Measurements from ENCODE around the gene TLE4. TPM values are rescaled to one million over a fixed set of nuclear protein-coding genes. Genes with fewer than 3 reads are reported as not detected.
A peak's percentile ranks its signal among the peaks of the same experiment; 100 is the strongest.

TLE4 gene
- total RNA-seq (100 to 1,000 TPM in 1 of 2 experiments, 10 to 100 TPM in 1; 98.6 to 101 TPM), polyA plus RNA-seq (10 to 100 TPM; 27.9 to 45.7 TPM)

DNA sequence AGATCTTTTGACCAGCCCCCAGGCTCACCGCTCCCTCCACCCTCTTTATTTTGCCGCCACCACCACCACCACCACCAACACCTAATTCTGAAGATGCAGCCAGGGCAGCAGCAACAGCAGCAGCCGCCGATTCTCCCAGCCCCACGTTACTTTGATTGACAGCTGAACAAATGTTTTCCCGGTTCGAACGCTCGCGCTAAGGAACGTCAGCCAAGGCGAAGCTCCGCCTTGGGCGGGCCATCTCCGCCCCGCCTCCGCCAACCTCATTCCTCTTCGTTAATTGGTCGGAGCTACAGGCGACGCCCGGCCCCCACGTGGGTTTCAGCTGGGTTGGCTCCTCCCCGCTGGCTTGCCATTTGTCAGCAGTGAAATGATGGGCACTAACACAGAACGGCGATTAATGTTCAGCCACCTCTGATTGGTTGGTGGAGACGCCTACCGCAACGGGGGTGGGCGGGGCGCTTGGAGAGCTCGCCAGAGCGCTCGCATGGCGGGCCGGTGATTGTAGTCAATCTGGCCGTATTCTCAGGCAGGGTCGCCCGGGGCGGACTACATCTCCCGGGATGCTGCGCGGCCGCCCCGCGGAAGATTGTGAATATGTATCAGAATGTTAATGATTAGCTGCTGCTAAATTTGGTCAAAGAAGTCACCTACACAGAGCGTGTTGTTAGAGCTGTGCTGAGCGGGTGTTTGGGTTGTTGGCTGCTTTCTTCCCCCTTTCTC lies at the start of gene TLE4:
TSS of gene TLE4 (plus strand) at position 657 of the 723 bp plus-strand sequence. CDS start 826 bp downstream, outside the sequence.
- Histone ChIP-seq H3K9me3 (ENCODE audit: control insufficient read depth in 1 of 2, low read length in 2 of 2) (no peaks in the 10 kb centered on the region), H3K27ac (ENCODE audit: low read depth, low read length) (peak within 1 kb of the TSS; percentile 85), H3K27me3 (ENCODE audit: insufficient read depth, low read length) (peaks cover 8% of the 10 kb centered on the region), H3K4me1 (ENCODE audit: insufficient read depth, low read length) (peaks cover 37% of the 10 kb centered on the region), H3K36me3 (ENCODE audit: insufficient read depth, low read length) (no peaks in the 10 kb centered on the region), H3K4me3 (ENCODE audit: low read length in 2 of 2) (peak within 1 kb of the TSS; percentile 66 to 69)
- Mint-ChIP-seq H3K36me3 (peaks cover 0 to 11% of the 10 kb centered on the region in 2 donors), H3K27me3 (peaks cover 6% of the 10 kb centered on the region in 2 donors), H3K9me3 (no peaks in the 10 kb centered on the region), H3K27ac (peak within 1 kb of the TSS in 6 of 7 donors; percentile 43 to 95 (median 79)), H3K4me1 (peaks cover 24 to 37% (median 27%) of the 10 kb centered on the region in 4 donors), H3K4me3 (peak within 1 kb of the TSS; percentile 63 to 96 (median 78))
- intact Hi-C loops (cut with micrococcal nuclease) = loop anchor here (1.0 to 5.0 kb wide), 8 partner anchors 27 to 1274 kb away; partner anchors contain the start of gene PSAT1
- DNase-seq = peak; percentile 99 to 100 (median 100)
- ChIA-PET CTCF (ENCODE audit: partially characterized antibody) (interaction anchor here (0.9 to 1.9 kb wide), 10 partner anchors 9 to 602 kb away, joined by 3 to 23 read pairs (median 3); no protein-coding TSS in a partner anchor), POLR2A (ENCODE audit: partially characterized antibody) (interaction anchor here (0.6 to 3.8 kb wide), 40 partner anchors 10 to 311 kb away, joined by 3 to 106 read pairs (median 5); no protein-coding TSS in a partner anchor)

DNA sequence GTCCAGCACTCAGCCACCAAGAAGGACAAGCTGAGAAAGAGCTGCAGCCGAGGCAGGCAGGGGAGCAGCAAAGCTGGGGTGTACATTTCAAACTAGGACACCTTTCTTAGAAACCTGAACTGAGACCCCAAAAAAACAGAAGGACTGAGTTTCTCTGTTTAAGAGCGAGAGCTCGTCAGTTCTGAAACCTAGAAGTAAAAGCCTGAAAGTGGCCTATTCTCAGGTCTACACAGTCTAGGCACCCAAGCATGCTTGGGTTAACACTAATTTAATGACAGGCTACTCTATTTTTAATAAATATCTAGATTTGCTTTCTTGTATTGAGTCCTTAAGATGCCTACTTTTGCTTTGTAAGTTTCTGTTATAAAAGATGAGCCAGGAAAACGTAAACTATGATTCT lies 49.0 kb upstream of the TLE4 start:
- Histone ChIP-seq H3K27me3 (ENCODE audit: insufficient read depth, low read length) (no peaks in the 10 kb centered on the region), H3K36me3 (ENCODE audit: insufficient read depth, low read length) (no peaks in the 10 kb centered on the region), H3K4me3 (ENCODE audit: low read length in 2 of 2) (no peak overlapping the region), H3K27ac (ENCODE audit: low read depth, low read length) (no peak overlapping the region), H3K9me3 (ENCODE audit: control insufficient read depth in 1 of 2, low read length in 2 of 2) (no peaks in the 10 kb centered on the region), H3K4me1 (ENCODE audit: insufficient read depth, low read length) (no peaks in the 10 kb centered on the region)
- no peak for DNase-seq
- Mint-ChIP-seq H3K4me1 (no peaks in the 10 kb centered on the region), H3K27ac (no peak overlapping the region), H3K9me3 (peaks cover 0 to 11% (median 4%) of the 10 kb centered on the region in 8 donors), H3K36me3 (no peaks in the 10 kb centered on the region), H3K27me3 (peaks cover 1 to 3% of the 10 kb centered on the region in 2 donors), H3K4me3 (no peak overlapping the region)
- ChIA-PET CTCF (ENCODE audit: partially characterized antibody) (no interaction called here), POLR2A (ENCODE audit: partially characterized antibody) (no interaction called here)
- intact Hi-C loops (cut with micrococcal nuclease) = no loop called here

DNA sequence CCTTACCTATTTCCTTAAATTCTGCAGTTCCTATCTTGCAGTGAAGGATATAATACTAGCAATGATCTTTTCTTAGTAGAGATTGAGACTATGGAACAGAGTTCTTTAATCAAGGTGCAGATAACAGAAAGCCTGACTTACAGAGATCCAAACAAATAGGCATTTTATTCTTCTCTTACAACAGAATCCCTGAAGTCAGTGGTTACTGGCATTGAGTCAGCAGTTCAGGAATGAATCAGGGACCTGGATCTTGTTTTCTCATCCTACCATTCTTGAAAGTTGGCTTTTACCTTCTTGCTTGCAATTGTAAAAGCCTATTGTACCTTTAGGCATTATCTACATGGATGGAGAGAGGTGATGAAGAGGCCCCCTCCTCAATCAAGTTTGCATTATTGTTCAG lies 47.5 kb upstream of the TLE4 start:
- Mint-ChIP-seq H3K27ac (no peak overlapping the region), H3K36me3 (no peaks in the 10 kb centered on the region), H3K4me1 (no peaks in the 10 kb centered on the region), H3K9me3 (peaks cover 0 to 11% (median 4%) of the 10 kb centered on the region in 8 donors), H3K4me3 (no peak overlapping the region), H3K27me3 (peaks cover 1 to 3% of the 10 kb centered on the region in 2 donors)
- no peak for DNase-seq
- Histone ChIP-seq H3K4me3 (ENCODE audit: low read length in 2 of 2) (no peak overlapping the region), H3K27me3 (ENCODE audit: insufficient read depth, low read length) (no peaks in the 10 kb centered on the region), H3K27ac (ENCODE audit: low read depth, low read length) (no peak overlapping the region), H3K9me3 (ENCODE audit: control insufficient read depth in 1 of 2, low read length in 2 of 2) (no peaks in the 10 kb centered on the region), H3K4me1 (ENCODE audit: insufficient read depth, low read length) (no peaks in the 10 kb centered on the region), H3K36me3 (ENCODE audit: insufficient read depth, low read length) (no peaks in the 10 kb centered on the region)
- ChIA-PET POLR2A (ENCODE audit: partially characterized antibody) (no interaction called here), CTCF (ENCODE audit: partially characterized antibody) (no interaction called here)
- intact Hi-C loops (cut with micrococcal nuclease) = no loop called here

DNA sequence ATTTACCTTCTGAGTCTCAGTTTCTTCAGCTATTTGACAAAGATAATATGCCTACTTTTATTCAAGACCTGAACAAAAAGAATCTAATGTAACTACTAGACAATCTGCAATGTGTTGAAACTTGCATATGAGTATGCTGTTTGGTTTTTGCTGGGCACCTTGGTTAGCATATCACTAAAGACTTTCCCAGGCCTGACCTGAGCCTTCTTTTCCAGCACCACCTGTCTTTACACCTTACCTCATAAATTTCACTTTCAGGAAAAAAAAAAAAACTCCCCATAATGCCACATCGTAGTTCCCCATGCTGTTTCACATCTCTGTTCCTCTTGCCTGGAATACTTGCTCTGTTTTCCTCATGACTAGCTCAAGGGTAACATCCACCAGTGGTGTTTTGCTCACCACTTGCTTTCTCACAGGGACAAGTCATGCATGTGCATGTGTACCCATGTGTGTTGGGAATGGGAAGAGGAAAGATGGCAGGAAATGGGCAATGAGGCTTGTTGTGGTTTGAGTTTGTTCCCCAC lies 45.6 kb upstream of the TLE4 start:
- no peak for DNase-seq
- Histone ChIP-seq H3K4me3 (ENCODE audit: low read length in 2 of 2) (no peak overlapping the region), H3K9me3 (ENCODE audit: control insufficient read depth in 1 of 2, low read length in 2 of 2) (no peaks in the 10 kb centered on the region), H3K36me3 (ENCODE audit: insufficient read depth, low read length) (no peaks in the 10 kb centered on the region), H3K4me1 (ENCODE audit: insufficient read depth, low read length) (no peaks in the 10 kb centered on the region), H3K27me3 (ENCODE audit: insufficient read depth, low read length) (no peaks in the 10 kb centered on the region), H3K27ac (ENCODE audit: low read depth, low read length) (no peak overlapping the region)
- H3K4me3 Mint-ChIP-seq = no peak overlapping the region
- H3K27ac Mint-ChIP-seq = peak overlapping the region in 1 of 7 donors; percentile 53
- ChIA-PET CTCF (ENCODE audit: partially characterized antibody) (no interaction called here), POLR2A (ENCODE audit: partially characterized antibody) (no interaction called here)
- H3K36me3 Mint-ChIP-seq = no peaks in the 10 kb centered on the region
- intact Hi-C loops (cut with micrococcal nuclease) = no loop called here
- peaks cover 1 to 3% of the 10 kb centered on the region in 2 donors for H3K27me3 Mint-ChIP-seq
- no peaks in the 10 kb centered on the region for H3K4me1 Mint-ChIP-seq
- peaks cover 0 to 11% (median 4%) of the 10 kb centered on the region in 8 donors for H3K9me3 Mint-ChIP-seq

DNA sequence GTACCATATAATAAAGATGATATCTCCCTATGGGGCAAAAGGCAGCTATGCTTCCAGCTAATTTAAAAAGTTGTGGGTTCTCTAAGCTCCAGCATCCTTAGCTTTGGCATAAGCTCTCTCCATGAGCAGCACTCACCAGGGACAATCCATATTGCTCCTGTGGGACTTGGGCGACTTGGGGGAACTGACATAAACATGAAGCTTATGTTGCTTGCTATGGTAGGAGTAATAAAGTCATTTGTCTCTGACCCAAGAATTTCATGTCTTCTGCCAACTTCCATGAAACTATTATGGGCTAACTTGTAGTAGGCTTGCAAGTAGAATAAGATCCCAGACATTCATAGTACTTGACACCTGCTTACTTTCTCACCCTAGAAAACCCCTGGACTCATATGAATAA lies 36.2 kb upstream of the TLE4 start:
- CTCF ChIA-PET (ENCODE audit: partially characterized antibody) = no interaction called here
- Histone ChIP-seq H3K27me3 (ENCODE audit: insufficient read depth, low read length) (no peaks in the 10 kb centered on the region), H3K4me3 (ENCODE audit: low read length in 2 of 2) (no peak overlapping the region), H3K4me1 (ENCODE audit: insufficient read depth, low read length) (no peaks in the 10 kb centered on the region), H3K9me3 (ENCODE audit: control insufficient read depth in 1 of 2, low read length in 2 of 2) (no peaks in the 10 kb centered on the region), H3K27ac (ENCODE audit: low read depth, low read length) (no peak overlapping the region), H3K36me3 (ENCODE audit: insufficient read depth, low read length) (no peaks in the 10 kb centered on the region)
- Mint-ChIP-seq H3K27me3 (peaks cover 6% of the 10 kb centered on the region in 2 donors), H3K4me1 (peaks cover 0 to 2% (median 0%) of the 10 kb centered on the region in 4 donors), H3K36me3 (no peaks in the 10 kb centered on the region), H3K9me3 (peaks cover 0 to 11% (median 0%) of the 10 kb centered on the region in 8 donors), H3K27ac (no peak overlapping the region), H3K4me3 (no peak overlapping the region)
- no peak for DNase-seq
- intact Hi-C loops (cut with micrococcal nuclease) = no loop called here
- POLR2A ChIA-PET (ENCODE audit: partially characterized antibody) = no interaction called here

DNA sequence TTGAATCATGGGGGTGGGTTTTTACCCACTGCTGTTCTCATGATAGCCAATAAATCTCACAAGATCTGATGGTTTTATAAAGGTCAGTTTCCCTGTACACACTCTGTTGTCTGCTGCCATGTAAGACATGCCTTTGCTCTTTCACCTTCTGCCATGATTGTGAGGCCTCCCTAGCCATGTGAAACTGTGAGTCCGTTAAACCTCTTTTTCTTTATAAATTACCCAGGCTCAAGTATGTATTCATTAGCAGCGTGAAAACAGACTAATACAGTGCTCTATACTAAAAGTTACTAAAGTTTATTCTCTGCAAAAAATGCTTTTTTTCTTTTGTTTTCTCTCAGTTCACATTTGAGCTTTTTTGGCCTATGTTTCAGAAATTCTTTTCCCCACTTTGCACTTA lies 33.9 kb upstream of the TLE4 start:
- ChIA-PET POLR2A (ENCODE audit: partially characterized antibody) (no interaction called here), CTCF (ENCODE audit: partially characterized antibody) (no interaction called here)
- Mint-ChIP-seq H3K27me3 (peaks cover 6% of the 10 kb centered on the region in 2 donors), H3K4me3 (no peak overlapping the region), H3K9me3 (peaks cover 0 to 11% (median 0%) of the 10 kb centered on the region in 8 donors), H3K36me3 (no peaks in the 10 kb centered on the region), H3K4me1 (peaks cover 0 to 3% (median under 1%) of the 10 kb centered on the region in 4 donors), H3K27ac (no peak overlapping the region)
- Histone ChIP-seq H3K27me3 (ENCODE audit: insufficient read depth, low read length) (no peaks in the 10 kb centered on the region), H3K27ac (ENCODE audit: low read depth, low read length) (no peak overlapping the region), H3K9me3 (ENCODE audit: control insufficient read depth in 1 of 2, low read length in 2 of 2) (no peaks in the 10 kb centered on the region), H3K36me3 (ENCODE audit: insufficient read depth, low read length) (no peaks in the 10 kb centered on the region), H3K4me3 (ENCODE audit: low read length in 2 of 2) (no peak overlapping the region), H3K4me1 (ENCODE audit: insufficient read depth, low read length) (no peaks in the 10 kb centered on the region)
- DNase-seq = no peak
- intact Hi-C loops (cut with micrococcal nuclease) = no loop called here
